Activated T-helper 2 cell treated with anti-CD3 and anti-CD28 coated beads, Interferon-gamma antibody, Interleukin-2, Interleukin-4, amounts not matched to agents 10 μg/mL and 5 μg/mL and 100 μg/mL, durations not matched to agents 14 hours and 24 hours and 36 hours (primary cell): ENCODE measurements around the gene SLC8A2. TPM values are rescaled to one million over a fixed set of nuclear protein-coding genes. Genes with fewer than 3 reads are reported as not detected.
"Not testable (repeated sequence)": the region's sequence is repeated elsewhere in the genome, so short reads cannot be mapped to it uniquely, and the experiment has no call there.

Source experiments
- DNase-seq: peaks from one replicate; pipeline ENCODE4 v3.0.0; 2021; ENCODE audit warnings: low spot score
- H3K27ac Mint-ChIP-seq: one replicate; pipeline ENCODE4 v1.8.0; 2021; ENCODE audit warnings: mixed read lengths
- H3K27me3 Mint-ChIP-seq: one replicate; pipeline ENCODE4 v1.8.0; 2021; ENCODE audit warnings: low read depth, mixed read lengths
- H3K36me3 Mint-ChIP-seq: one replicate; pipeline ENCODE4 v1.8.0; 2021; ENCODE audit warnings: low read depth, mixed read lengths
- H3K4me1 Mint-ChIP-seq: one replicate; pipeline ENCODE4 v1.8.0; 2021; ENCODE audit warnings: low read depth, mixed read lengths
- H3K4me3 Mint-ChIP-seq: one replicate; pipeline ENCODE4 v1.8.0; 2021; ENCODE audit warnings: low read depth, mild to moderate bottlenecking, moderate library complexity, mixed read lengths
- H3K9me3 Mint-ChIP-seq: one replicate; pipeline ENCODE4 v1.8.0; 2021; ENCODE audit warnings: mixed read lengths
- intact Hi-C: fragments of 100-400 bp; cut with micrococcal nuclease; formaldehyde crosslinking; loops from one replicate; pipeline ENCODE4 v1.15.1; 2023
- total RNA-seq: library from RNA; stranded (reverse); gene quantifications from 2 replicates; pipeline ENCODE4 v1.2.3, GENCODE V29; 2022

The SLC8A2 gene
- total RNA-seq, 1 donor from 2014 or later: not detected

DNA sequence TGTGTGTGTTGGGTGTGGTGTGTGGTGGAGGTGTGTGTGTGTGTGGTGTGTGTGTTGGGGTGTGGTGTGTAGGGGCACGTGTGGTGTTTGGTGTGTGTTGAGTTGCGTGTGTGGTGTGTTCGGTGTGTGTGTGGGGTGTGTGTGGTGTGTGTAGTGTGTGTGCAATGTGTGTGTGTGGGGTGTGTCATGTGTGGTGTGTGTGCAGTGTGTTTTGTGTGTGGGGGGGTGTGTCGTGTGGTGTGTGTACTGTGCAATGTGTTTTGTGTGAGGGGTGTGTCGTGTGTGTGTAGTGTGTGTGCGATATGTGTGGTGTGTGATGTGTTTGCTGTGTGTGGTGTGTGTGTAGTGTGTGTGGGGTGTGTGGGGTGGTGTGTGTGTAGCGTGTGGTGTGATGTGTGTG, 18.3 kb upstream of the SLC8A2 start:
- H3K36me3 Mint-ChIP-seq: peaks cover 16% of the 10 kb centered on the region
- H3K27me3 Mint-ChIP-seq: no peaks in the 10 kb centered on the region
- intact Hi-C loops: no loop called here
- no peak overlapping the region for H3K4me3 Mint-ChIP-seq
- H3K27ac Mint-ChIP-seq: no peak overlapping the region
- DNase-seq: no peak
- peaks cover 14% of the 10 kb centered on the region for H3K4me1 Mint-ChIP-seq
- H3K9me3 Mint-ChIP-seq: no peaks in the 10 kb centered on the region

DNA sequence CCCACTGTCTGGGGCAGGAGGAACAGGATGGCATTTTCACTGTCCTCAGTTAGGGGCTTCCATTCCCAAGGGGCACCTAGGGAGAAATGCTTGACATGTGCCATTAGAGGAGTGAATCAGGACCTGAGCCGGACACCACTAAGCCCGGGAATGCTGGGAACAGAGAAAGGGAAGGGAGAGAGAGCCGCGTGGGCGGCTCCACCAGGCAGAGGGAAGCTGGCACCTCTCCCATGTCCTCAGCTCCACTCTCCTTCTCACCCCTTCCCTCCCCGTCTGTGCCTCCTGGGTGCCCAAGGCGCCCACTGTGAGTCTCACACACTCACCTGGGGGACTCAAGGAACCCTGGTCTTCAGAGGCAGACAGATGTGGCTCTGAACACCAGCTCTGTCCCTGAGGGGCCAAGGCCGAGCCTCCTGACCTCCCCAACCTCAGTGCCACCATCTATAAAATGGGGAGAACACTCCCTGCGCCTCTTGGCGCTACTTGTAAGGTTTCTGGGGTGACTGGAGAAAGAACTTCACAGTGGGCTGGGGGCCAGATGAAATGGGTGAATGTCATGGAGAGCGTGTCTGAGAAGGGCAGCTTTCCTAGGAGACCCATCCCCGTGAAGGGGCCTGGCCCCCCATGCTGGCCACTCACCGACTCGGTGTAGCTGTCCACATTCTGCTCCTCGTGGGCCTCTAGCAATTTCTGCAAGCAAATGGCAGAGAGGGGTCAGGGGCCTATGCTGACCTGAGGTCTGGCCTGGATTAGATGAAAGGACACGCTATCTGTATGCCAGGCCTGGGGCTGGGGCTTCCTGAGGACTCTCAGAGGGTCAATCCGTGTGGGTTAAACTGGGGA, 17.6 kb upstream of the SLC8A2 start:
- Mint-ChIP-seq H3K9me3 (no peaks in the 10 kb centered on the region), H3K27me3 (no peaks in the 10 kb centered on the region), H3K36me3 (peaks cover 18% of the 10 kb centered on the region), H3K4me3 (no peak overlapping the region), H3K4me1 (peaks cover 17% of the 10 kb centered on the region), H3K27ac (no peak overlapping the region)
- intact Hi-C loops: no loop called here
- no peak for DNase-seq

DNA sequence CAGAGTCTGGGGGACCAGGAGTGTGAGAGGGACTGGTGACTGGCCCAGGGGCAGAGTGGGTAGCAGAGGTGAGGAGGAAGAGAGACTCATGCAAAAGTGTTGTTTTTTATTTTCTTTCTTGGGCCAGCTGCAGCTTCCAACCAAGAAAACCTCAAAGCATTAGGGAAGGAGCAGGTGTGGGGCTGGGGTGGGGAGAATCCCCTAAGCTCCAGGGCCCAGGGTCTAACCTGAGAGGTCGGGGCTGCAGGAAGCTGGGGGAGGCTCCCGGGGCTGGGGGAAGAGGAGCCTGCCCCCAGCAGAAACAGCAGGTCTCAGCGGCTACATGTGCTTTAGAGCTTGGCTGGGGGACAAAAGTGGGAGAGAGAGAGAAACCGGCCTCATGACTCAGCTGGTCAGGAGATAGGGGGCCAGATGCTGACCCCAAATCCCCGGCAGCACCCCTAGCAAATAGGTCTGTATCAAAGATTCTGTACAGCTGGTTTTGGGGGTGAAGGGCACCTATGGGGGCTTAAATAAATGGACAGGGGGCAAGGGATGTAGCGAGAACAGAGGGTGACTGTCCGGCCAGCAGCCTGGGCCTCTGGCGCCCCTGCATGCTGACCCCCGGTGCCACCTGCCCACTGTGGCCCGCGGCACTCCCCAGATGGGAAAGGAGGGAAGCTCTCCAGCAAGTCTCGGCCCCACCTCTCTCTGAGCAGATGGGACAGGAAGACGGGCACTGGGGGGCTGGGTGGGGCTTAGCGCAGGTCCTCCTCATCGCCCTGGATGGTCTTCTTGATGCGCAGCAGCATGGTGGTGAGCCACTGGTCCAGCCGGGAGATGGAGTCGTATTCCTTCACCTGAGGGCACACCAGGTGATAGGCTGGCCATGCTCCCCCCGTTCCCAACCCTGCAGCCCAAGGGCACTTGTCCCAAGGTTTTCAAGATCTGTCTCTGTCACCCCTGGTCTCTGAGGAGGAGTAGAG, 16.1 kb upstream of the SLC8A2 start:
- no peaks in the 10 kb centered on the region for H3K9me3 Mint-ChIP-seq
- no peak overlapping the region for H3K27ac Mint-ChIP-seq
- H3K4me1 Mint-ChIP-seq: peaks cover 22% of the 10 kb centered on the region
- intact Hi-C loops: no loop called here
- DNase-seq: no peak
- no peak overlapping the region for H3K4me3 Mint-ChIP-seq
- no peaks in the 10 kb centered on the region for H3K27me3 Mint-ChIP-seq
- H3K36me3 Mint-ChIP-seq: peaks cover 18% of the 10 kb centered on the region

DNA sequence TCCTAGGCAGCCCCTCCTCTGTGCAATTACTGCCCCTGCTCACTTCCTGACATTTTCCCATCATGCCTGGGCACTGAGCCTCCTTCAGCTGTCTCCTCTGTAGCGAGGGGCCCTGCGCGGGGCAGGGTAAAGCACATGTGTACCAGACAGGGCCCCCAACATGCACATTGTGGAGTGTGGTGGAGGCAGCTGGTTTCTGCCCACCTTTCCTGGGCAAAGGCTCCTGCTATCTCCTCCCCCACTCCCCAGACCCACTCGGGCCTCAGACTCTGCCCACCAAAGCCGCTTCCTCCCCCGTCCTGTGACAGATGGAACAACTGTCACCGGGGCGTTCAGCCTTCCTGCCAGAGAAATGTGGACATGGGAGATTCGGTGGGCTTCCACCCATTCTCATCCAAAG, 15.2 kb upstream of the SLC8A2 start:
- Mint-ChIP-seq H3K27ac (no peak overlapping the region), H3K9me3 (no peaks in the 10 kb centered on the region), H3K36me3 (peaks cover 18% of the 10 kb centered on the region), H3K27me3 (no peaks in the 10 kb centered on the region), H3K4me1 (peaks cover 22% of the 10 kb centered on the region), H3K4me3 (no peak overlapping the region)
- DNase-seq: no peak
- intact Hi-C loops: no loop called here

DNA sequence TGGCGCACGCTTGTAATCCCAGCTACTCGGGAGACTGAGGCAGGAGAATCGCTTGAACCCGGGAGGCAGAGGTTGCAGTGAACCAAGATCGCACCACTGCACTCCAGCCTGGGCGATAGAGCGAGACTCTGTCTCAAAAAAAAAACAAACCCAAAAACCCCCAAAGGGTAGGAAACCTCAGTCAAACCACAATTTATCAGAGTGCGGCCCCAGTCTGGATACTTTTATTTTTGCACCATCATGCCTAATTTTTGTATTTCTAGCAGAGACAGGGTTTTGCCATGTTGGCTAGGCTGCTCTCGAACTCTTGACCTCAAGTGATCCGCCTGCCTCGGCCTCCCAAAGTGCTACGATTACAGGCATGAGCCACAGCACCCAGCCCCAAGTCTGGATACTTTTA, 14.5 kb upstream of the SLC8A2 start:
- DNase-seq, intact Hi-C loops, H3K9me3 Mint-ChIP-seq, H3K27ac Mint-ChIP-seq, H3K4me3 Mint-ChIP-seq, H3K27me3 Mint-ChIP-seq: not testable (repeated sequence)
- H3K36me3 Mint-ChIP-seq: peaks cover 18% of the 10 kb centered on the region
- H3K4me1 Mint-ChIP-seq: peaks cover 22% of the 10 kb centered on the region

DNA sequence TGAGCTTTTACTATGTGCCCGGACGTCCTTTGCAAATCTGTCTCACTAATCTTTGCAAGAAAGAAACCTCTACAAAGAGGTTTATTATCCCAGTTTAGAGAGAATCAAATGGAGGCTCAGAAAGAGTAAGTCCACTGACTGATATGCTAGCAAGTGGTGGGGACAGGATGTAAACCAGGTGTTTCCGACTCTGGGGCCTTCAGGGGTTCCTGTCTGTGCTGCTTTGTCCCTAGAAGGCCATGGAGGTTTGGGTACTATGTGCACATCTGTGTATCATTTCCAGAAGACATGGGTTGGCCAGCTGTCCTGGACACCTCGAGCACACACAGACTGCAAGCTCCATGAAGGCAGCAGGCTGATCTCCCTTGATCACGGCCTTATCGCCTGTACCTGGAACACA, 13.5 kb upstream of the SLC8A2 start:
- intact Hi-C loops: no loop called here
- no peaks in the 10 kb centered on the region for H3K27me3 Mint-ChIP-seq
- H3K4me1 Mint-ChIP-seq: peaks cover 22% of the 10 kb centered on the region
- H3K36me3 Mint-ChIP-seq: peaks cover 13% of the 10 kb centered on the region
- no peak for DNase-seq
- H3K27ac Mint-ChIP-seq: peak overlapping the region; percentile 96
- H3K4me3 Mint-ChIP-seq: peak overlapping the region; percentile 99
- no peaks in the 10 kb centered on the region for H3K9me3 Mint-ChIP-seq

DNA sequence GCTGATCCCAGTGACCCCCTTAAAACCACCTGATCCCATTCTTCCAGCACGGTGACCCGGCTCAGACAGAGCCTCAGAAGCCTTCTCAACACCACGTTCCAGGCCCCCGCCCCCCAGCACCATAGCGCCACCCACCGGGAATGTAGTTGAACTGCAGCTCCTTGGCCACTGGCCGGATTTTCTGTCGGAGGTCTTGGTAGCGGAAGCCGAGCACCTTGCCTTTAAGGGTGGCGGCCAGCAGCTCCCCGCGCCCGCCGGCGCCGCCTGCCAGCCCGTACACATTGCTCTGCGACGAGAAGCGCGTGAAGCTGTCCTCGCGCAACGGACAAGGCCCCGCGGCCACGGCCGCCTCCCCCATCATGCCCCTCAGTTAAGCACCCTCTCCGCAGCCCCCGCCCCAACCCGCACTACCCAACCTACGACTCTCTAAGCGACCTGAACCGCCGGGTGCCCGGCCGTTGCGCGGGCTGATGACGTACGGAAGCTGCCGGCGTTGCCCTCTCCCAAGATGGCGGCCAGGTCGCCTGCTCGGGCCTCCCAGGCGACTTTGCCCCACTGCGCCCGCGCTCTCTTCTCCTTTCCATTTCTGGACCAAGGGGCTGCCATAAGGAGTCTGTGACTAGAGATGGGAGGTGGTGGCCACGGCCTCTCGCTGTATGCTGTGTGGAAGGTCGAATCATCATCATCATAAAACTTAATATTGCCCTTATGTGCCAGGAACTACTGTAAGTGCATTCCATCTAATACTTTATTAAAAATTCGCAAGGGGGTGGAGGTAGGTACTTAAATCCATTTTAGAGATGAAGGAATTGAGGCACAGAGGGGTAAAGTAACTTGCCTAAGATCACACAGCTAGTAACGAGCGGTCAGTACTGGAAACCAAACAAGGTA, 12.4 kb upstream of the SLC8A2 start, which contains the start of gene KPTN:
Gene KPTN (minus strand): TSS at position 420 of the 891 bp plus-strand sequence. CDS start 59 bp downstream, at position 361.
- H3K9me3 Mint-ChIP-seq: no peaks in the 10 kb centered on the region
- no peaks in the 10 kb centered on the region for H3K27me3 Mint-ChIP-seq
- intact Hi-C loops: loop anchor here (1.0 to 5.0 kb wide), 2 partner anchors 31 to 47 kb away; partner anchors contain the start of gene NAPA
- DNase-seq: peak; percentile 87
- H3K36me3 Mint-ChIP-seq: peaks cover 9% of the 10 kb centered on the region
- peak within 1 kb of the TSS; percentile 96 for H3K27ac Mint-ChIP-seq
- peaks cover 22% of the 10 kb centered on the region for H3K4me1 Mint-ChIP-seq
- peak within 1 kb of the TSS; percentile 99 for H3K4me3 Mint-ChIP-seq

- intact Hi-C loops: loop anchor here (5.0 kb wide), 1 partner anchor 46 kb away; no protein-coding TSS in a partner anchor
- H3K4me1 Mint-ChIP-seq: peaks cover 22% of the 10 kb centered on the region
- H3K9me3 Mint-ChIP-seq: no peaks in the 10 kb centered on the region
- no peak overlapping the region for H3K27ac Mint-ChIP-seq
- H3K27me3 Mint-ChIP-seq: no peaks in the 10 kb centered on the region
- peak overlapping the region; percentile 99 for H3K4me3 Mint-ChIP-seq
- peaks cover 9% of the 10 kb centered on the region for H3K36me3 Mint-ChIP-seq
- no peak for DNase-seq
These were observed 11.5 kb upstream of the SLC8A2 start for GRCh38 chr19:47483200-47483599.

DNA sequence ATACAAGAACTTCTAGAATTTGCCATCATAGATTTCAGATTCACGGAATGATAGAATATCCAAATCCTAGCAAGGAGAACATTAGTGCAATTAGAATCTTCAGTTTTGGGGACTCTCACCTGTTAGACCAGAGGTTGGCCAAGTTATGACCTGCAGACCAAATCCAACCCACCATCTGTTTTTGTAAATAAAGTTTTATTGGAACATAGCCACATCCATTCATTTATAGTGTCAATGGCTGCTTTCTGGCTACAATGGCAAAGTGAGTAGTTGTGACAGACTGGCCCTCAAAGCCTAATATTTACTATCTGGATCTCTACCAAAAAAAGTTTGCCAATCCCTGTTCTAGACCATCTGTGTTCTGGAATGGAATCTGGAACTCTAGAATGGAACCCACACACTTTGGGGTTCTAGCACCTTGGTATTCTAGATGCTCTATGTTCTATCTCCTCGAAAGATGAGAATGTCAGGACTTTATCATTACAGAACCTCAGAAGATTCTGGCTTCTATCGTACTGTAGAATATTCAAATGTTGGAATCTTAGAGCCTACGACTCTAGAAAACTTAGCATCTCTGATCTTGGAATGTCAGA, 9.9 kb upstream of the SLC8A2 start:
- no peak overlapping the region for H3K4me3 Mint-ChIP-seq
- intact Hi-C loops: loop anchor here (5.0 kb wide), 1 partner anchor 44 kb away; no protein-coding TSS in a partner anchor
- H3K9me3 Mint-ChIP-seq: no peaks in the 10 kb centered on the region
- H3K27ac Mint-ChIP-seq: no peak overlapping the region
- DNase-seq: no peak
- peaks cover 9% of the 10 kb centered on the region for H3K36me3 Mint-ChIP-seq
- H3K27me3 Mint-ChIP-seq: no peaks in the 10 kb centered on the region
- peaks cover 16% of the 10 kb centered on the region for H3K4me1 Mint-ChIP-seq

GRCh38 chr19:47480658-47481057, 9.0 kb upstream of the SLC8A2 start:
- intact Hi-C loops: loop anchor here (5.0 kb wide), 1 partner anchor 43 kb away; no protein-coding TSS in a partner anchor
- H3K27me3 Mint-ChIP-seq: no peaks in the 10 kb centered on the region
- peaks cover 7% of the 10 kb centered on the region for H3K36me3 Mint-ChIP-seq
- H3K27ac Mint-ChIP-seq: no peak overlapping the region
- no peaks in the 10 kb centered on the region for H3K9me3 Mint-ChIP-seq
- no peak for DNase-seq
- no peak overlapping the region for H3K4me3 Mint-ChIP-seq
- peaks cover 15% of the 10 kb centered on the region for H3K4me1 Mint-ChIP-seq

DNA sequence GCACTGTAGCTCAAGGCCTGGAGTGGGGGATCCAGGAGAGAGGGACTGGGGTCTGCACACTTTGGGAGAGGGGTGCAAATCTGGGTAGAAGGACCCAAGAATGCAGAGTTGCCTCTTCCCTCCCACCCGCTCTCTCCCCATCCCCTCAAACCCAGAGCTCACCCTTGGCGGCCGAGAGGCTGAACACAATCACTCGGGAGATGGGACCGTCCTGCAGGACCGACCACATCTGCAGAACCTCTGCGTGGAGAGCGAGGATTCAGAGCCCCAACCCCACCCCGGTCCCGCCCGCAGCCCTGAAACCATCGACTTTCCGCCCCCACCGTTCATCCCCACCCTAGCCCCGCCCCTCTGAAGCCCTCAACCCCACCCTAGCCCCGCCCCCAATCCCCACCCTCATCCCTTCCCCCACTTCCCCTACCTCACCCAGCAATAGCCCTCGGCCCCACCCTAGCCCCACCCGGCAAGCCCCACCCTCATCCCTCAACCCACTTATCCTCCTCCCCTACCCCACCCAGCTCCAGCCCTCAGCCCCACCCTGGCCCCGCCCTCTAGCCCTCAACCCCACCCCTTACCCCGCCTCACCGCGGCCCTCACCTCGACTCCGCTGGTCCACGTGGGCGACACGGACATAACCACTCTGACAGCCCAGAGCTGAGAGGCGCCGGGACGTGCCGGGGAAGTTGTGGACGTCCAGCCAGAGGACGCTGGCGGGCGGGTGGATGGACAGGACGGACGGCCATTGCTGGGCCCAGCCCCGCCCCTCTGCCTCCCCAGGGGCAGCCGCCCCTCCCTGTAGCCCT, 8.2 kb upstream of the SLC8A2 start:
- no peak for DNase-seq
- Mint-ChIP-seq H3K4me1 (peaks cover 7% of the 10 kb centered on the region), H3K27ac (no peak overlapping the region), H3K36me3 (peaks cover under 1% of the 10 kb centered on the region), H3K27me3 (no peaks in the 10 kb centered on the region), H3K9me3 (no peaks in the 10 kb centered on the region), H3K4me3 (no peak overlapping the region)
- intact Hi-C loops: loop anchor here (5.0 kb wide), 1 partner anchor 43 kb away; no protein-coding TSS in a partner anchor
